ENCODE results near the gene CCDC191.

The CCDC191 gene

GRCh38 chr3:114068336-114068735 lies 12.0 kb upstream of the CCDC191 start:
- H3K9ac ChIP-seq (ENCODE audit: low read length), result no peak overlapping the region
- peaks cover 31% of the 10 kb centered on the region; the same call in 1 of the 2 replicates for H3K79me2 ChIP-seq (ENCODE audit: insufficient read depth, low read length)
- no peaks in the 10 kb centered on the region for H3K9me3 ChIP-seq (ENCODE audit: insufficient read depth, low read length)
- TF ChIP-seq EZH2phosphoT487 (conservative IDR thresholded peaks at IDR 0.05; ENCODE audit: low read length) (no peak), CTCF (IDR thresholded peaks at IDR 0.05; ENCODE audit: insufficient read depth, low read length, poor library complexity, severe bottlenecking) (no peak)
- no peak overlapping the region for H3K27ac ChIP-seq (ENCODE audit: low read depth, low read length)
- H4K20me1 ChIP-seq (ENCODE audit: low read depth, low read length), result peaks cover 6% of the 10 kb centered on the region; the same call in 1 of the 2 replicates
- no peaks in the 10 kb centered on the region for H3F3A ChIP-seq (ENCODE audit: insufficient read depth)
- H3K4me3 ChIP-seq (ENCODE audit: insufficient read depth, low read length, poor library complexity, severe bottlenecking), result no peak overlapping the region
- peaks cover 32% of the 10 kb centered on the region; the same call in 1 of the 2 replicates for H3K36me3 ChIP-seq (ENCODE audit: low read length)
- no peak overlapping the region for H2AFZ ChIP-seq (ENCODE audit: low read depth, low read length, severe bottlenecking)
- no peak overlapping the region for H3K4me2 ChIP-seq (ENCODE audit: low read depth, low read length, poor library complexity, severe bottlenecking)
- no peaks in the 10 kb centered on the region for H3K27me3 ChIP-seq (ENCODE audit: low read length)
- H3K9me2 ChIP-seq (replicated peaks; ENCODE audit: insufficient read depth, low read length), result no peaks in the 10 kb centered on the region

- Histone ChIP-seq H2AFZ (ENCODE audit: low read depth, low read length, severe bottlenecking) (no peak overlapping the region), H3K9ac (ENCODE audit: low read length) (no peak overlapping the region), H3K27me3 (ENCODE audit: low read length) (no peaks in the 10 kb centered on the region), H3K36me3 (ENCODE audit: low read length) (peaks cover 32% of the 10 kb centered on the region; the same call in 1 of the 2 replicates), H3K27ac (ENCODE audit: low read depth, low read length) (no peak overlapping the region), H3K9me3 (ENCODE audit: insufficient read depth, low read length) (no peaks in the 10 kb centered on the region), H3F3A (ENCODE audit: insufficient read depth) (no peaks in the 10 kb centered on the region), H3K9me2 (replicated peaks; ENCODE audit: insufficient read depth, low read length) (no peaks in the 10 kb centered on the region), H3K79me2 (ENCODE audit: insufficient read depth, low read length) (peaks cover 34% of the 10 kb centered on the region), H3K4me2 (ENCODE audit: low read depth, low read length, poor library complexity, severe bottlenecking) (no peak overlapping the region), H3K4me3 (ENCODE audit: insufficient read depth, low read length, poor library complexity, severe bottlenecking) (no peak overlapping the region), H4K20me1 (ENCODE audit: low read depth, low read length) (peaks cover 6% of the 10 kb centered on the region; the same call in 1 of the 2 replicates)
- TF ChIP-seq EZH2phosphoT487 (conservative IDR thresholded peaks at IDR 0.05; ENCODE audit: low read length) (no peak), CTCF (IDR thresholded peaks at IDR 0.05; ENCODE audit: insufficient read depth, low read length, poor library complexity, severe bottlenecking) (no peak)
Observed at GRCh38 chr3:114067804-114068203, 11.5 kb upstream of the CCDC191 start.

GRCh38 chr3:114060906-114061655 lies 4.8 kb upstream of the CCDC191 start:
- Histone ChIP-seq H3K9me2 (replicated peaks; ENCODE audit: insufficient read depth, low read length) (no peaks in the 10 kb centered on the region), H4K20me1 (ENCODE audit: low read depth, low read length) (0 out of 2 replicates have a peak, but pooled peaks cover 6% of the 10 kb centered on the region), H3K9ac (ENCODE audit: low read length) (no peak overlapping the region), H3K4me2 (ENCODE audit: low read depth, low read length, poor library complexity, severe bottlenecking) (no peak overlapping the region), H3K79me2 (ENCODE audit: insufficient read depth, low read length) (peaks cover 86% of the 10 kb centered on the region), H3F3A (ENCODE audit: insufficient read depth) (0 out of 2 replicates have a peak, but pooled peaks cover 4% of the 10 kb centered on the region), H3K9me3 (ENCODE audit: insufficient read depth, low read length) (no peaks in the 10 kb centered on the region), H3K36me3 (ENCODE audit: low read length) (0 out of 2 replicates have a peak, but pooled peaks cover 4% of the 10 kb centered on the region), H3K4me3 (ENCODE audit: insufficient read depth, low read length, poor library complexity, severe bottlenecking) (no peak overlapping the region), H3K27me3 (ENCODE audit: low read length) (no peaks in the 10 kb centered on the region), H3K27ac (ENCODE audit: low read depth, low read length) (no peak overlapping the region), H2AFZ (ENCODE audit: low read depth, low read length, severe bottlenecking) (no peak overlapping the region)
- no peak for TF ChIP-seq CTCF (IDR thresholded peaks at IDR 0.05; ENCODE audit: insufficient read depth, low read length, poor library complexity, severe bottlenecking)
- TF ChIP-seq EZH2phosphoT487 (conservative IDR thresholded peaks at IDR 0.05; ENCODE audit: low read length), result no peak
